HG02938 (cell line): Measurements from ENCODE around the gene PLEKHG2.
A peak's percentile ranks its signal among the peaks of the same experiment; 100 is the strongest.

Experiments used
- ATAC-seq: cut with Tn5 transposase; IDR thresholded peaks from one replicate; pipeline ENCODE4 v1.9.1; 2021; ENCODE audit warnings: mild to moderate bottlenecking, moderate library complexity; ENCODE audit not compliant: unreplicated experiment

The PLEKHG2 gene

GRCh38 chr19:39382991-39383828 lies 29.3 kb upstream of the PLEKHG2 start:
- no peak for ATAC-seq

GRCh38 chr19:39384839-39385568 lies 27.5 kb upstream of the PLEKHG2 start:
- ATAC-seq = no peak

- no peak for ATAC-seq
These were observed 26.6 kb upstream of the PLEKHG2 start for GRCh38 chr19:39385629-39386411.

GRCh38 chr19:39386557-39386956 lies 25.9 kb upstream of the PLEKHG2 start:
- no peak for ATAC-seq

- ATAC-seq = no peak
These were observed 23.8 kb upstream of the PLEKHG2 start for GRCh38 chr19:39388657-39389056.

GRCh38 chr19:39389631-39390414 lies 22.6 kb upstream of the PLEKHG2 start:
- ATAC-seq = no peak

- no peak for ATAC-seq
These were observed 22.1 kb upstream of the PLEKHG2 start for GRCh38 chr19:39390451-39390750.

- ATAC-seq = peak; percentile 93
These were observed 21.6 kb upstream of the PLEKHG2 start, which contains the start of the genes MED29 and PAF1 for GRCh38 chr19:39390751-39391437. TSS of gene MED29 (plus strand) at chr19:39391378. CDS start at chr19:39391423, 45 bp downstream. TSS of gene PAF1 (minus strand) at chr19:39391106. CDS start at chr19:39390864, 242 bp downstream.

GRCh38 chr19:39397360-39398296 lies 14.8 kb upstream of the PLEKHG2 start:
- ATAC-seq = peak; percentile 39

GRCh38 chr19:39398297-39398864 lies 14.1 kb upstream of the PLEKHG2 start:
- no peak for ATAC-seq

GRCh38 chr19:39399668-39400050 lies 12.8 kb upstream of the PLEKHG2 start:
- no peak for ATAC-seq

- ATAC-seq = no peak
These were observed 12.4 kb upstream of the PLEKHG2 start for GRCh38 chr19:39400061-39400460.

- ATAC-seq = no peak
These were observed 11.4 kb upstream of the PLEKHG2 start for GRCh38 chr19:39401070-39401548.

- ATAC-seq = peak; percentile 27
These were observed 10.7 kb upstream of the PLEKHG2 start for GRCh38 chr19:39401549-39402345.

- peak; percentile 19 for ATAC-seq
These were observed 9.8 kb upstream of the PLEKHG2 start for GRCh38 chr19:39402346-39403300.
